Measurements from ENCODE around the gene REPS2. TPM values are rescaled to one million over a fixed set of nuclear protein-coding genes. Genes with fewer than 3 reads are reported as not detected.

Gene REPS2
- total RNA-seq, 1 experiment from 2014 or later: 3.7 TPM

GRCh38 chrX:17086317-17086716 lies 139.9 kb downstream of the REPS2 start:
- H2BK12ac ChIP-seq (ENCODE audit: insufficient read length, low read depth, low read length): no peak overlapping the region
- no peaks in the 10 kb centered on the region for H3K79me2 ChIP-seq (ENCODE audit: insufficient read depth, low read length)
- no peak overlapping the region for H3K14ac ChIP-seq (ENCODE audit: insufficient read depth, low read length)
- no peak overlapping the region for H2BK5ac ChIP-seq (ENCODE audit: insufficient read length, low read length)
- no peaks in the 10 kb centered on the region for H3K79me1 ChIP-seq (ENCODE audit: insufficient read depth, low read depth, low read length, poor library complexity, severe bottlenecking)
- no peaks in the 10 kb centered on the region for H4K20me1 ChIP-seq (ENCODE audit: control insufficient read depth, insufficient read depth, insufficient read length)
- no peak overlapping the region for H2BK20ac ChIP-seq (ENCODE audit: low read depth, low read length, poor library complexity, severe bottlenecking)
- WGBS (ENCODE audit: extremely low coverage, insufficient read length, low lambda C conversion rate): no CpG with 5 or more reads among the region's 4 CpGs
- Mint-ChIP-seq H3K27me3 (ENCODE audit: low read depth) (no peaks in the 10 kb centered on the region), H3K36me3 (ENCODE audit: insufficient read depth in 1 of 3, low read depth in 3 of 3) (peaks cover 0 to 9% (median 5%) of the 10 kb centered on the region in 3 experiments; a peak in 5 of 7 replicates), H3K27ac (no peak overlapping the region), H3K4me3 (no peak overlapping the region), H3K4me1 (peaks cover 0 to 2% of the 10 kb centered on the region in 2 experiments; a peak in 3 of 4 replicates), H3K9me3 (peaks cover 0 to 9% of the 10 kb centered on the region in 2 experiments; a peak in 3 of 5 replicates)
- no peak overlapping the region for H4K8ac ChIP-seq (replicated peaks; ENCODE audit: insufficient read length, low read depth, low read length)
- H3K27ac ChIP-seq (ENCODE audit: insufficient read length, low read depth, low read length): no peak overlapping the region
- H2BK15ac ChIP-seq (ENCODE audit: low read depth, low read length): no peak overlapping the region
- no peak overlapping the region for H3K4me2 ChIP-seq (ENCODE audit: insufficient read depth, insufficient read length, low read length)
- no peak overlapping the region for H2AK5ac ChIP-seq (ENCODE audit: insufficient read length, low read length)
- H3T11ph ChIP-seq (ENCODE audit: low read length): no peak overlapping the region
- H3K27me3 ChIP-seq (ENCODE audit: insufficient read depth, low read length): no peaks in the 10 kb centered on the region
- H3K56ac ChIP-seq (ENCODE audit: insufficient read length, low read depth, low read length): no peak overlapping the region
- no peak overlapping the region for H3K18ac ChIP-seq (ENCODE audit: insufficient read length, low read depth, low read length)
- H3K4ac ChIP-seq (ENCODE audit: low read depth, low read length): no peak overlapping the region
- no peak overlapping the region for H4K5ac ChIP-seq (ENCODE audit: insufficient read length, low read depth, low read length)
- no peaks in the 10 kb centered on the region for H3K4me1 ChIP-seq (ENCODE audit: insufficient read depth, low read length)
- no peak overlapping the region for H3K9ac ChIP-seq (ENCODE audit: extremely low read depth, insufficient read length, low read length)
- H4K91ac ChIP-seq (ENCODE audit: insufficient read length, low read depth, low read length): no peak overlapping the region
- H3K23me2 ChIP-seq (ENCODE audit: insufficient read length, low read depth, low read length, poor library complexity, severe bottlenecking): no peaks in the 10 kb centered on the region
- TF ChIP-seq CTCF (conservative IDR thresholded peaks at IDR 0.05): no peak
- DNase-seq: no peak
- no peak overlapping the region for H2BK120ac ChIP-seq (ENCODE audit: low read depth, low read length, poor library complexity, severe bottlenecking)
- no peak overlapping the region for H3K23ac ChIP-seq (ENCODE audit: insufficient read length, low read depth, low read length)
- no peaks in the 10 kb centered on the region for H3K9me3 ChIP-seq (ENCODE audit: control insufficient read depth, low read depth, low read length)
- no peak overlapping the region for H2AFZ ChIP-seq (ENCODE audit: low read length)
